HEK293T (cell line): ENCODE measurements around the gene TFDP2.

ENCODE experiments used
- CTCF ChIA-PET: fragments of 350-600 bp; formaldehyde crosslinking; extraction: SDS; loops from one replicate; lab custom pipeline; 2021; ENCODE audit warnings: antibody characterized with exemption, inconsistent platforms; lab: Yijun Ruan, JAX
- POLR2A ChIA-PET: fragments of 350-600 bp; formaldehyde crosslinking; extraction: SDS; loops from one replicate; lab custom pipeline; 2020; ENCODE audit warnings: antibody characterized with exemption, inconsistent platforms; lab: Yijun Ruan, JAX
- DNase-seq: peaks from one replicate; pipeline ENCODE4 v3.0.0; 2012; ENCODE audit warnings: mixed read lengths; ENCODE audit errors: extremely low spot score
- ARNT ChIP-seq: fragments of 450-650 bp; IDR thresholded peaks from 2 replicates; pipeline ENCODE4 v1.6.1; 2017; ENCODE audit warnings: mild to moderate bottlenecking
- BHLHE40 ChIP-seq: fragments of 450-650 bp; IDR thresholded peaks from 2 replicates; pipeline ENCODE4 v1.6.1; 2016; ENCODE audit warnings: mild to moderate bottlenecking, moderate library complexity, borderline replicate concordance
- CTBP1 ChIP-seq: fragments of 450-650 bp; IDR thresholded peaks from 2 replicates; pipeline ENCODE4 v1.6.1; 2016; ENCODE audit warnings: borderline replicate concordance
- ELF4 ChIP-seq: fragments of 450-650 bp; IDR thresholded peaks from 2 replicates; pipeline ENCODE4 v1.6.1; 2017; ENCODE audit warnings: antibody characterized with exemption
- FOXA1 ChIP-seq: fragments of 450-650 bp; IDR thresholded peaks from 2 replicates; pipeline ENCODE4 v1.6.1; 2016; ENCODE audit warnings: mild to moderate bottlenecking
- FOXK2 ChIP-seq: fragments of 450-650 bp; IDR thresholded peaks from 2 replicates; pipeline ENCODE4 v1.6.1; 2016; ENCODE audit warnings: mild to moderate bottlenecking
- FOXM1 ChIP-seq: fragments of 450-650 bp; IDR thresholded peaks from 2 replicates; pipeline ENCODE4 v1.6.1; 2017; ENCODE audit warnings: mild to moderate bottlenecking, borderline replicate concordance
- HDGF ChIP-seq: fragments of 450-650 bp; IDR thresholded peaks from 2 replicates; pipeline ENCODE4 v1.6.1; 2017; ENCODE audit warnings: antibody characterized with exemption, borderline replicate concordance
- L3MBTL2 ChIP-seq: fragments of 450-650 bp; conservative IDR thresholded peaks from 2 replicates; pipeline ENCODE4 v1.6.1; 2016; ENCODE audit warnings: mild to moderate bottlenecking
- LEF1 ChIP-seq: fragments of 450-650 bp; IDR thresholded peaks from 2 replicates; pipeline ENCODE4 v1.6.1; 2017; ENCODE audit warnings: mild to moderate bottlenecking, borderline replicate concordance
- NFRKB ChIP-seq: fragments of 450-650 bp; IDR thresholded peaks from 2 replicates; pipeline ENCODE4 v1.6.1; 2016; ENCODE audit warnings: mild to moderate bottlenecking, moderate library complexity
- SP1 ChIP-seq: fragments of 450-650 bp; IDR thresholded peaks from 2 replicates; pipeline ENCODE4 v1.6.1; 2017
- SUZ12 ChIP-seq: fragments of 450-650 bp; IDR thresholded peaks from 2 replicates; pipeline ENCODE4 v1.6.1; 2016; ENCODE audit warnings: mild to moderate bottlenecking
- TARDBP ChIP-seq: fragments of 450-650 bp; IDR thresholded peaks from 2 replicates; pipeline ENCODE4 v1.6.1; 2016
- ZNF384 ChIP-seq: fragments of 450-650 bp; IDR thresholded peaks from 2 replicates; pipeline ENCODE4 v1.6.1; 2016
- TF ChIP-seq, protein P1 (sequence below): fragments of 450-650 bp; IDR thresholded peaks from 2 replicates; pipeline ENCODE4 v1.6.1; 2016

TFDP2 gene

DNA sequence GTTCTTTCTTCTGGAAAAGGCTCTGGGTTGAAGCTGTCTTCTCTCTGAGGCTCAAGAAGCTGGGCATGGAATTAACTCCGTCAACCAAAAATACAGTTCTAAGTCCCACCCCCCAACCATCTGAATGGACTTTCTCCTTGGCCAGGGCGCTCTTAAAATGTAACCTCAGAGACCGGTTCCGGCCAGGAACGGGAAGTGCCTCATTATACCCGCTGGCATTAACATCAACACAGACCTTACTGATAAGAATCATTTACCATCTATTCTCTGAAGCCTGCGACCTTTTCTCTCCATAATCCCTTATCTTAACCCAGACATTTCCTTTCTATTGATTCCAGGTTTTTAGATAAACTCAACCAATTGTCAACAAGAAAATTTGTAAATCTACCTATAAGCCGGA, 208.3 kb downstream of the TFDP2 start:
- TF ChIP-seq BHLHE40, result no peak
- no peak for TF ChIP-seq FOXM1
- no peak for TF ChIP-seq ARNT
- TF ChIP-seq NFRKB, result no peak
- TF ChIP-seq ELF4, result no peak
- no peak for TF ChIP-seq ZNF384
- no peak for TF ChIP-seq SUZ12
- no peak for TF ChIP-seq FOXK2
- no peak for TF ChIP-seq HDGF
- no peak for TF ChIP-seq CTBP1
- no peak for TF ChIP-seq FOXA1
- DNase-seq, result no peak
- ChIA-PET POLR2A (no interaction called here), CTCF (no interaction called here)

DNA sequence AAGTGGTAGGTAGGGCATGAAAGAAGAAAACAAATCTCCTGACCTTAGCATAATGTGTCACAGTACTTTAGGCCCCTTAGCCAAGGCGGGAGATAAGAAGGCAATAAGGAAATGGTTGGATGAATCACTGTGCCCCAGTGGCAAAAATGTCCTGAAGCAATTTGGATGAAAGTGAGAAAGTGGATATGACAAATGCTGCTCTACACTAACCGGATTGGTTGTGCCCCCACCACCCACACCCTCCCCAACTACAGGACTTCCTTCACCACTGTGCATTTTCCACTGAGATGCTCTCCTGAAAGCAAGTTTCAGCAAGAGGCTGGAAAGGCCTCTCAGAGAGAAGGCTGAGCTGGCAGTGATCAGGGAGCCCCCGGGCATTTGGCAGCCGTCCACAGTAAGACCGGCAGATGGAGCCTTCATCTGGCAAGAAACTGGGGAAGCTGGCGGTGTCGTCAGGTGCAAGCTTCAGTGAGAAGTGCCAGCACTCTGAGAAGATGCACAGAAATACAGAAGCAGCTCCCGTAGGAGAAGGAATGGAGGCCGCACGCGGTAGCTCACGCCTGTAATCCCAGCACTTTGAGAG, 209.1 kb downstream of the TFDP2 start:
- CTCF ChIA-PET, result no interaction called here
- no peak for DNase-seq
- TF ChIP-seq NFRKB (no peak), ARNT (no peak), ZNF384 (no peak), CTBP1 (no peak), FOXK2 (no peak), ELF4 (no peak), SP1 (no peak), LEF1 (no peak), FOXA1 (no peak), TARDBP (no peak)
- TF ChIP-seq, protein P1, sequence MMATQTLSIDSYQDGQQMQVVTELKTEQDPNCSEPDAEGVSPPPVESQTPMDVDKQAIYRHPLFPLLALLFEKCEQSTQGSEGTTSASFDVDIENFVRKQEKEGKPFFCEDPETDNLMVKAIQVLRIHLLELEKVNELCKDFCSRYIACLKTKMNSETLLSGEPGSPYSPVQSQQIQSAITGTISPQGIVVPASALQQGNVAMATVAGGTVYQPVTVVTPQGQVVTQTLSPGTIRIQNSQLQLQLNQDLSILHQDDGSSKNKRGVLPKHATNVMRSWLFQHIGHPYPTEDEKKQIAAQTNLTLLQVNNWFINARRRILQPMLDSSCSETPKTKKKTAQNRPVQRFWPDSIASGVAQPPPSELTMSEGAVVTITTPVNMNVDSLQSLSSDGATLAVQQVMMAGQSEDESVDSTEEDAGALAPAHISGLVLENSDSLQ, result no peak
- POLR2A ChIA-PET, result no interaction called here

DNA sequence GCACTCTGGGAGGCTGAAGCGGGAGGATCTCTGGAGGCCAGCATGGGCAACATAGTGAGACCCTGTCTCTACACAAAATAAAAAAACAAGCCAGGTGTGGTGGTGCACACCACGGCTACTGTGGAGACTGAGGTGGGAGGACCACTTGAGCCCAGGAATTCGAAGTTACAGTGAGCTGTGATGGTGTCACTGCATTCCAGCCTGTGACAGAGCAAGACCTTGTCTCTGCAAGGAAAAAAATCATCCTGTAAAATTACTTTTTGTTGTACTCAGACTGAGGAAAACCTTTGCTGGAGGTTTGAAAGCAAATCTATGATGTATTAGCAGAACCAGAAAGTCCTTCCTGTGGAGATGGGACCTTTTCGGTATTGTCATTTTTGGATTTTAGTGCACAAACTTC, 209.6 kb downstream of the TFDP2 start:
- ChIA-PET POLR2A (no interaction called here), CTCF (no interaction called here)
- TF ChIP-seq ELF4, result no peak
- no peak for TF ChIP-seq FOXM1
- no peak for TF ChIP-seq FOXA1
- no peak for TF ChIP-seq NFRKB
- TF ChIP-seq SUZ12, result no peak
- no peak for TF ChIP-seq TARDBP
- no peak for TF ChIP-seq L3MBTL2
- TF ChIP-seq CTBP1, result no peak
- TF ChIP-seq SP1, result no peak
- no peak for TF ChIP-seq FOXK2

DNA sequence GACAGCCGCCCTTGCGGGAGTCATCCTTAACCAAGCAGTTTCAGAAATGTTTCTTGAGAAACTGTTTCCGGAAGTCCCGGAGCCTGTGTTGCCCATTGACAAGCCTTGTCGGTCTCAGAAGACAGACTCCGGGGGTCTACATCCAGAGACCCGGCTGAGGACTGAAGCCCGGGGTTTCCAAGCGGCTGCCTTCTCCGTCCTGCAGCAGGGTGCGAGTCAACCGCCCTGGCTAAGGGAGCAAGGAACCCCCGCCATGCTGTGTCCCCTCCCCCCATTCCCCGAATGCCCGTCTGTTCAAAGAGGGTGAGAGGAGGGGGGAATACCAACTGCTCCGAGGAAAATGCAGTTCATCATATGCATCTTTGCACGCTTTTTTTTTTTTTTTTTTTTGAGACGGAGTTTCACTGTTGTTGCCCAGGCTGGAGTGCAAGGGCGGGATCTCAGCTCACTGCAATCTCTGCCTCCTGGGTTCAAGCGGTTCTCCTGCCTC, 211.3 kb downstream of the TFDP2 start:
- ChIA-PET CTCF (no interaction called here), POLR2A (no interaction called here)
- TF ChIP-seq SUZ12, result no peak
- TF ChIP-seq ZNF384, result no peak
- TF ChIP-seq HDGF, result no peak
- no peak for TF ChIP-seq SP1
- no peak for TF ChIP-seq BHLHE40
- no peak for TF ChIP-seq ELF4
- TF ChIP-seq FOXM1, result no peak
- TF ChIP-seq CTBP1, result no peak
- TF ChIP-seq ARNT, result no peak
- no peak for TF ChIP-seq TARDBP
- no peak for TF ChIP-seq NFRKB
- no peak for DNase-seq

More for the DNA sequence above, 209.6 kb downstream of the TFDP2 start:
- no peak for DNase-seq

DNA sequence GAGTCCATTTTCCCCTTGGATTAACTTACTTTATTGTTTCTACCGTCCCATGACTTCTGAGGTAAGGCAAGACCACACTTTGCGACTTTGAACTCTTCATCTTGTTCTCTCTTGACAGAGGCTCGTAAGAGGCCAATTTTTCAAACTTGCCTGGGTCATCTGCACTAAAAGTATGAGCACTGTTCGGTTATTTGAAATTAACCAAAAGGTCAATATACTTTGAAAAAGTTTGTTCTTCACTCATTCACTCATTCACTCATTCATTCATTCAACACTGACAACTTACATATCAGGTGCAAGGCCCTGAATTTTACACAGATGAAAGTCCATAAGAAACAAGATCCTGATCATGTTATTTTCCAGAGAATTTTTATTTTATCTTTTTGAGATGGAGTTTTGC, 215.0 kb downstream of the TFDP2 start:
- TF ChIP-seq ARNT, result no peak
- TF ChIP-seq LEF1, result no peak
- no peak for TF ChIP-seq SP1
- TF ChIP-seq L3MBTL2, result no peak
- no peak for TF ChIP-seq FOXA1
- TF ChIP-seq CTBP1, result no peak
- TF ChIP-seq ZNF384, result no peak
- TF ChIP-seq HDGF, result no peak
- TF ChIP-seq BHLHE40, result no peak
- no peak for TF ChIP-seq FOXM1
- TF ChIP-seq NFRKB, result no peak
- TF ChIP-seq TARDBP, result no peak
- no peak for TF ChIP-seq FOXK2
- TF ChIP-seq SUZ12, result no peak
- TF ChIP-seq, protein P1, result no peak
- TF ChIP-seq ELF4, result no peak
- ChIA-PET POLR2A (no interaction called here), CTCF (no interaction called here)
- DNase-seq, result no peak

DNA sequence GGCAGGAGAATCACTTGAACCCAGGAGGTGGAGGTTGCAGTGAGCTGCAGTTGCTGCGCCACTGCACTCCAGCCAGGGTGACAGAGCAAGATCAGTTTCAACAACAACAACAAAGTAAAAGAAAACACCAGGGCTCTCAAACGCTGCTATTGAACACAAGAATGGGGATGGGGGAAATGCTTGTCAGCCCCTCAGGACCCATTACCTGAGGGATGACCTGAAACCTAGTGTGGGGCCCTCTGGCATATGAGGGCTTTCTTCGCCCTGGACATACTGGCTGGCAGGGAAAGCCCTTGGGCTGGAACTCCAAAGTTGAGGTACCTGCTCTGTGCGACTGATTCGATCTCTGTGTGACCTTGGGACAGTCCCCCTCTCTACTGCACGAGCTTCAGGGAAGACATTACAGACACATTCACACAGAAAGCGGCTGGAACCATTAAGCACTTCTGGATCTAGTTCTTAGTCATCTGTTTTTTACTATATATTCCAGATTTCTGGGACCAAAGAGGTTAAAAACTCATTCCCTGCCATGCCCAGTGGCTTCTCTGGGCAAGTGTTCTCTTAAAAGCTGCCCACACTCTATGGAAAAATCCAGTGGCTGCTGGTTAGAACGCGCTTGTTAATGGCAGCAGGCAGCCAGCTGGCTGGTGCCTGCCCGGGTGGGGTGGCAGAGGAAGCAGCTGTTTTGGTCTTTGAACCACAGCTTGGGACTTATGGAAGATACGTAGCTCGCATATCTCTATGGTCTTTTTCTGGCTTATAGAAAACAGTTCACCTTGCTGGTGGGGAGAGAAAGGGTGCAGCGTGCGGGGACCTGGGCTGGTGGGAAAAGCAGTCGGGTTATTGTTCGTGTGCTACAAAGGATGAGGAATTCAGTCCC, 215.7 kb downstream of the TFDP2 start:
- DNase-seq, result no peak
- CTCF ChIA-PET, result no interaction called here
- POLR2A ChIA-PET, result no interaction called here
- no peak for TF ChIP-seq FOXA1
- TF ChIP-seq ARNT, result no peak
- TF ChIP-seq ZNF384, result no peak
- no peak for TF ChIP-seq L3MBTL2
- TF ChIP-seq FOXK2, result no peak
- TF ChIP-seq HDGF, result no peak
